AG09319 (cell line): ENCODE results near the gene TXNRD2.

Source experiments
- DNase-seq: peaks from one replicate; pipeline ENCODE4 v3.0.0-alpha.2; 2010; ENCODE audit warnings: low read depth; ENCODE audit errors: extremely low read depth
- TF ChIP-seq, protein P1 (sequence below): IDR thresholded peaks from 2 replicates; pipeline ENCODE4 v1.5.1; 2011; ENCODE audit warnings: low read depth, mild to moderate bottlenecking, inconsistent platforms, low read length, moderate library complexity

The TXNRD2 gene

DNA sequence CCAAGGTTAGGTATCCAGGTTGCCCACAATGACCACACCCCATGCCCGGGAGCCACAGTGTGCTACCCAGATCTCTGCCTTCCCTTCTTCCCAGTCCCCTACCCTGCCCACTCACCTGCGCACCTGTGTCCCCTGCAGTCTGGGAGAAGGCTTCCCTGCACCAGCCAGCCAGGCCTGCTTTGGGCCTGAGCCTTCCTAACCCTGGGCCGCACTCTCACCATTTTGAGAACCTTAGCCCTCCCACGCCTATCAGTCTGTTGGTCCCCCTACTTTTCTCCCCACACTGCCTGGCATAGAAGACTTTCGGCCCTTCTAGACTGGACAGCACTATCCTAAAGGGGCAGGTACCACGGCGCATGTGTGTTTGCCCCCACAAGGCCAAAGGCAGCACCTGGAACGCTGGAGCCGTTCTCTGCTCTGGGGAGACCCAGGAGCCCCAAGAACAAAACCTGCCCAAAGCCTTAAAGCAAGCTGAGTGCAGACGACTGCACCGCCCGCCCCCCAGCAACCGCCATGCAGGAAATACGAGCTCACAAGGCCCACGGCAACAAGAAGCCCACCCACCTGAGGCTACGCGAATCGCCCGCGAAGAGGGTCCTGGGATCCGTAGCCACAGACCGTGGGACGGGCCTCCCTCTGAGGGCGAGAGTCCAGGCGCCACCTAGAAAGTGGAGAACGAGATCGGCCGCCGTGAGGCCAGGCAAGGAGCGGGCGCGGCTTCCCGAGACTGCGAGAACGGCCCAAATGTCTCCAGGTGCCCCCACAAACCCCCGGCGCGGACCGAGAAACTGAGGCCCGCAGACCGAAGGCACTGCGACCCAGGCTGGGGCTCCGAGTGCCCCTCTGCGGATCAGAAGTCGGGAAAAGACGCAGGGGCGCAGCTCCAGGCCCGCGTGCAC lies 87.5 kb downstream of the TXNRD2 start:
- TF ChIP-seq, protein P1, sequence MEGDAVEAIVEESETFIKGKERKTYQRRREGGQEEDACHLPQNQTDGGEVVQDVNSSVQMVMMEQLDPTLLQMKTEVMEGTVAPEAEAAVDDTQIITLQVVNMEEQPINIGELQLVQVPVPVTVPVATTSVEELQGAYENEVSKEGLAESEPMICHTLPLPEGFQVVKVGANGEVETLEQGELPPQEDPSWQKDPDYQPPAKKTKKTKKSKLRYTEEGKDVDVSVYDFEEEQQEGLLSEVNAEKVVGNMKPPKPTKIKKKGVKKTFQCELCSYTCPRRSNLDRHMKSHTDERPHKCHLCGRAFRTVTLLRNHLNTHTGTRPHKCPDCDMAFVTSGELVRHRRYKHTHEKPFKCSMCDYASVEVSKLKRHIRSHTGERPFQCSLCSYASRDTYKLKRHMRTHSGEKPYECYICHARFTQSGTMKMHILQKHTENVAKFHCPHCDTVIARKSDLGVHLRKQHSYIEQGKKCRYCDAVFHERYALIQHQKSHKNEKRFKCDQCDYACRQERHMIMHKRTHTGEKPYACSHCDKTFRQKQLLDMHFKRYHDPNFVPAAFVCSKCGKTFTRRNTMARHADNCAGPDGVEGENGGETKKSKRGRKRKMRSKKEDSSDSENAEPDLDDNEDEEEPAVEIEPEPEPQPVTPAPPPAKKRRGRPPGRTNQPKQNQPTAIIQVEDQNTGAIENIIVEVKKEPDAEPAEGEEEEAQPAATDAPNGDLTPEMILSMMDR = no peak
- DNase-seq = no peak

- DNase-seq = no peak
- TF ChIP-seq, protein P1 = no peak
Measured at GRCh38 chr22:19853058-19853878, 88.3 kb downstream of the TXNRD2 start.

- DNase-seq = no peak
Measured at GRCh38 chr22:19852177-19852781, 89.3 kb downstream of the TXNRD2 start.

DNA sequence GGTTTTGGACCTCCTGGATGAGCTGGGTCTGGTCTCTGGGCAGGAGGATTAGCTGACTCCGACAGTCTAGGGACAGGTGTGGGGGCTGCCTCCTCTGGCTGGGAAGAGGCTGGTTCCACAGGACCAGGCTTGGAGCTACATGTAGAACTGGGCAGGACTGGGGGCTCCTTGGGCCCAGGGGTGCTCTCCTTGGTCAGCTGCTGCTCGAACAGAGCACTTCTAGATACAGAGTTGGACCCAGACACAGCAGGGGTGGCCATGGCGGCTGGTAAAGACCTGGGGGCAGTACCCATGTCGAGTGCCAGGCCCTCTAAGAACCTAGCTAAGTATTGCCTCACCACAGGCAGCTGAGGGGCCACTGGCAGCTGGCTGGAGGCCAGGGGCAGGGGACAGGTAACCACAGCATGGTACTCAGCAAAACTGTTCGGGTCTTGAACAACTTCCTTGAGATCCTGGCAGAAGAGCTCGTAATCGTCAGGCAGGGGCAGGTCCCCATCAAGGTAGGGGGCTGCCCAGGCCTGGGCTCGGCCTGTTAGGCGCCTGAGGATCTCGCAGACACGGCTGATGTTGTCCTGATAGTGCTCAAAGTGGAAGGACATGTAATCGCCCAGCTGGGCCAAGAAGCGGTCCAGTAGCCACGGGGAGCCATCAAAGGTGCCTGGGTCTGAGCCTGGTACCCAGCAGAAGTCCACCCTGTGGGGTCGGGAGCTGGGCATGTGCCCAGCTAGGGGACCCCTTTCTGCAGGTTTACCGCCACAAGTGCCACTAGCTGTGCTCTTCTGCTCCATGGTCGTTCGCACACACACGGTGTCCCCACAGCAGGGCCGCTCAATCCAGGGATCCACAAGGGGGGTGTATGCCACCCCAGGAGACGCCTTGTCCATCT lies 90.1 kb downstream of the TXNRD2 start:
- TF ChIP-seq, protein P1 = no peak
- DNase-seq = no peak

More at GRCh38 chr22:19852177-19852781, 89.3 kb downstream of the TXNRD2 start:
- TF ChIP-seq, protein P1 = no peak

DNA sequence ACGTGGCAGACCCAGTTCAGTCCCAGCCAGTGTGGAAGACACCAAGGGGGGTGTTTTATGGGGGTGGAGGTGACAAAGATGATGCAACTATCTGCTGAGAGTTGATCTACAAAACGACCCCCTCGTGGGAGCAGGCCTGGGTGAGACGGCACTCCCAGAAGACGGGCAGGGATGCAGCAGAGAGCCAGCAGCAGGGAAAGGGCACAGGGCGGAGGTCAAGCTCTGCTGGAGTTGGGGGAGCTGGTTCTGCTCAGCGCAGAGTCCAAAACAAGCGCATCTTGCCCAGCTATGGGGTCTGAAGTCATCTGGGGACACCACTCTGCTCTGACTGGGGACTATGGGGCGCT lies 90.9 kb downstream of the TXNRD2 start:
- TF ChIP-seq, protein P1 = no peak

GRCh38 chr22:19849835-19850762 lies 91.5 kb downstream of the TXNRD2 start:
- no peak for DNase-seq
- TF ChIP-seq, protein P1 = no peak

More for the DNA sequence above, 90.9 kb downstream of the TXNRD2 start:
- DNase-seq = no peak
